Fibroblast of gingiva (primary cell): Measurements from ENCODE around the gene BMP8A.
"Not testable (repeated sequence)": the region's sequence is repeated elsewhere in the genome, so short reads cannot be mapped to it uniquely, and the experiment has no call there.

ENCODE experiments used
- DNase-seq: peaks from one replicate; pipeline ENCODE4 v3.0.0-alpha.2; 2011; ENCODE audit warnings: low read depth

The BMP8A gene

GRCh38 chr1:39507230-39507928, 15.9 kb downstream of the BMP8A start:
- no peak for DNase-seq

GRCh38 chr1:39508266-39508665, 16.8 kb downstream of the BMP8A start:
- no peak for DNase-seq

- no peak for DNase-seq
Observed at GRCh38 chr1:39508857-39509305, 17.4 kb downstream of the BMP8A start.

GRCh38 chr1:39509360-39510009, 18.0 kb downstream of the BMP8A start:
- DNase-seq = no peak

- not testable (repeated sequence) for DNase-seq
Observed at GRCh38 chr1:39510570-39511186, 19.2 kb downstream of the BMP8A start.

- DNase-seq = not testable (repeated sequence)
Observed at GRCh38 chr1:39511477-39511876, 20.0 kb downstream of the BMP8A start.

GRCh38 chr1:39512234-39512847, 20.9 kb downstream of the BMP8A start:
- not testable (repeated sequence) for DNase-seq

GRCh38 chr1:39514710-39515124, 23.3 kb downstream of the BMP8A start:
- DNase-seq = peak; percentile 23

- peak; percentile 47 for DNase-seq
Observed at GRCh38 chr1:39515131-39516086, 24.0 kb downstream of the BMP8A start.

- not testable (repeated sequence) for DNase-seq
Observed at GRCh38 chr1:39516841-39517240, 25.4 kb downstream of the BMP8A start.

GRCh38 chr1:39517936-39518335, 26.5 kb downstream of the BMP8A start:
- not testable (repeated sequence) for DNase-seq

GRCh38 chr1:39519376-39519775, 27.9 kb downstream of the BMP8A start:
- DNase-seq = not testable (repeated sequence)

- DNase-seq = not testable (repeated sequence)
Observed at GRCh38 chr1:39522221-39522620, 30.8 kb downstream of the BMP8A start.

- no peak for DNase-seq
Observed at GRCh38 chr1:39522661-39523567, 31.5 kb downstream of the BMP8A start.

GRCh38 chr1:39524171-39524570, 32.7 kb downstream of the BMP8A start:
- DNase-seq = no peak

- no peak for DNase-seq
Observed at GRCh38 chr1:39524591-39525365, 33.3 kb downstream of the BMP8A start.

- DNase-seq = no peak
Observed at GRCh38 chr1:39525366-39526165, 34.1 kb downstream of the BMP8A start.

- no peak for DNase-seq
Observed at GRCh38 chr1:39526466-39527189, 35.2 kb downstream of the BMP8A start.
